Mesenchymal stem cell (in vitro differentiated cells and primary cell): ENCODE data around the gene TNS2.

Experiments used
- DNase-seq: peaks from one replicate; pipeline ENCODE4 v3.0.0-alpha.2; 2013
- H2AFZ ChIP-seq: one replicate; pipeline ENCODE4 v1.6.1; 2013; ENCODE audit warnings: low read depth, mild to moderate bottlenecking, control low read depth, inconsistent platforms, low read length, moderate library complexity
- H2AK5ac ChIP-seq: 2 replicates; pipeline ENCODE4 v1.6.1; 2013; ENCODE audit warnings: low read length, moderate library complexity, mild to moderate bottlenecking, inconsistent platforms; ENCODE audit not compliant: severe bottlenecking
- H2BK120ac ChIP-seq: one replicate; pipeline ENCODE4 v1.6.1; 2013; ENCODE audit warnings: low read depth, mild to moderate bottlenecking, inconsistent platforms, low read length, moderate library complexity
- H2BK12ac ChIP-seq, 2 experiments: one replicate each; pipeline ENCODE4 v1.6.1; 2013; ENCODE audit warnings: inconsistent platforms in 2 of 2, low read length in 2 of 2, mild to moderate bottlenecking in 2 of 2, moderate library complexity in 2 of 2, control low read depth in 1 of 2
- H2BK15ac ChIP-seq: one replicate; pipeline ENCODE4 v1.6.1; 2013; ENCODE audit warnings: mild to moderate bottlenecking, low read depth, inconsistent platforms; ENCODE audit not compliant: poor library complexity, severe bottlenecking
- H2BK5ac ChIP-seq: 2 replicates; pipeline ENCODE4 v1.6.1; 2013; ENCODE audit warnings: low read depth, mild to moderate bottlenecking, low read length, control low read depth, inconsistent platforms; ENCODE audit not compliant: poor library complexity, severe bottlenecking
- H3K14ac ChIP-seq, 2 experiments: one replicate each; pipeline ENCODE4 v1.6.1; 2013; ENCODE audit warnings: inconsistent platforms in 2 of 2, low read length in 2 of 2, control low read depth in 1 of 2, mild to moderate bottlenecking in 1 of 2, moderate library complexity in 1 of 2
- H3K18ac ChIP-seq, 2 experiments: one replicate each; pipeline ENCODE4 v1.6.1; 2013; ENCODE audit warnings: inconsistent platforms in 2 of 2, low read length in 2 of 2, control low read depth in 1 of 2, low read depth in 1 of 2, mild to moderate bottlenecking in 1 of 2
- H3K23ac ChIP-seq, 2 experiments: one replicate each; pipeline ENCODE4 v1.6.1; 2013; ENCODE audit warnings: inconsistent platforms in 2 of 2, low read length in 2 of 2, mild to moderate bottlenecking in 2 of 2, moderate library complexity in 2 of 2, control low read depth in 1 of 2
- H3K27ac ChIP-seq: 2 replicates; pipeline ENCODE4 v1.5.1; 2013; ENCODE audit warnings: mild to moderate bottlenecking, moderate library complexity, low read length, control low read depth, inconsistent platforms; ENCODE audit not compliant: poor library complexity, severe bottlenecking
- H3K27me3 ChIP-seq, 2 experiments: 2 replicates each; pipeline versions ENCODE4 v1.6.1 to v1.7.0; 2013; ENCODE audit warnings: low read length in 2 of 2, mild to moderate bottlenecking in 2 of 2, moderate library complexity in 2 of 2, control low read depth in 1 of 2, inconsistent platforms in 1 of 2; ENCODE audit not compliant: control insufficient read depth in 1 of 2, insufficient read depth in 1 of 2
- H3K36me3 ChIP-seq, 2 experiments: 2 replicates each; pipeline versions ENCODE4 v1.6.1 to v1.7.0; 2013; ENCODE audit warnings: low read length in 2 of 2, control low read depth in 1 of 2, inconsistent platforms in 1 of 2, low read depth in 1 of 2, mild to moderate bottlenecking in 1 of 2; ENCODE audit not compliant: insufficient read depth in 2 of 2, control insufficient read depth in 1 of 2
- H3K4ac ChIP-seq, 2 experiments: one replicate each; pipeline ENCODE4 v1.6.1; 2013; ENCODE audit warnings: inconsistent platforms in 2 of 2, low read length in 2 of 2, mild to moderate bottlenecking in 2 of 2, moderate library complexity in 2 of 2, control low read depth in 1 of 2, low read depth in 1 of 2
- H3K4me1 ChIP-seq: 2 replicates; pipeline ENCODE4 v1.6.1; 2013; ENCODE audit warnings: low read depth, low read length, control low read depth; ENCODE audit not compliant: control insufficient read depth, insufficient read depth
- H3K4me2 ChIP-seq: 2 replicates; pipeline ENCODE4 v1.6.1; 2013; ENCODE audit warnings: low read length, mild to moderate bottlenecking, inconsistent platforms; ENCODE audit not compliant: poor library complexity, severe bottlenecking
- H3K4me3 ChIP-seq, 2 experiments: 2 replicates each; pipeline versions ENCODE4 v1.5.1 to v1.7.0; 2013; ENCODE audit warnings: low read length in 2 of 2, mild to moderate bottlenecking in 2 of 2, control low read depth in 1 of 2, low read depth in 1 of 2; ENCODE audit not compliant: insufficient read depth in 1 of 2
- H3K79me1 ChIP-seq: replicated peaks from 2 replicates; pipeline ENCODE4 v1.6.1; 2013; ENCODE audit warnings: mild to moderate bottlenecking, control low read depth, low read length, inconsistent platforms; ENCODE audit not compliant: poor library complexity, severe bottlenecking
- H3K9ac ChIP-seq: 2 replicates; pipeline ENCODE4 v1.7.0; 2013; ENCODE audit warnings: mild to moderate bottlenecking, low read length, moderate library complexity
- H3K9me3 ChIP-seq: 2 replicates; pipeline ENCODE4 v1.7.0; 2013; ENCODE audit warnings: mild to moderate bottlenecking, low read length; ENCODE audit not compliant: control insufficient read depth
- H4K8ac ChIP-seq: one replicate; pipeline ENCODE4 v1.6.1; 2013; ENCODE audit warnings: inconsistent platforms, mild to moderate bottlenecking, low read length, moderate library complexity
- H4K91ac ChIP-seq: one replicate; pipeline ENCODE4 v1.6.1; 2013; ENCODE audit warnings: mild to moderate bottlenecking, low read length, inconsistent platforms
- WGBS: methylation state at CpG from one replicate; pipeline ENCODE4 v1.1.7; 2013; ENCODE audit warnings: mixed read lengths; 5-methylcytosine and 5-hydroxymethylcytosine counted together

TNS2 gene

DNA sequence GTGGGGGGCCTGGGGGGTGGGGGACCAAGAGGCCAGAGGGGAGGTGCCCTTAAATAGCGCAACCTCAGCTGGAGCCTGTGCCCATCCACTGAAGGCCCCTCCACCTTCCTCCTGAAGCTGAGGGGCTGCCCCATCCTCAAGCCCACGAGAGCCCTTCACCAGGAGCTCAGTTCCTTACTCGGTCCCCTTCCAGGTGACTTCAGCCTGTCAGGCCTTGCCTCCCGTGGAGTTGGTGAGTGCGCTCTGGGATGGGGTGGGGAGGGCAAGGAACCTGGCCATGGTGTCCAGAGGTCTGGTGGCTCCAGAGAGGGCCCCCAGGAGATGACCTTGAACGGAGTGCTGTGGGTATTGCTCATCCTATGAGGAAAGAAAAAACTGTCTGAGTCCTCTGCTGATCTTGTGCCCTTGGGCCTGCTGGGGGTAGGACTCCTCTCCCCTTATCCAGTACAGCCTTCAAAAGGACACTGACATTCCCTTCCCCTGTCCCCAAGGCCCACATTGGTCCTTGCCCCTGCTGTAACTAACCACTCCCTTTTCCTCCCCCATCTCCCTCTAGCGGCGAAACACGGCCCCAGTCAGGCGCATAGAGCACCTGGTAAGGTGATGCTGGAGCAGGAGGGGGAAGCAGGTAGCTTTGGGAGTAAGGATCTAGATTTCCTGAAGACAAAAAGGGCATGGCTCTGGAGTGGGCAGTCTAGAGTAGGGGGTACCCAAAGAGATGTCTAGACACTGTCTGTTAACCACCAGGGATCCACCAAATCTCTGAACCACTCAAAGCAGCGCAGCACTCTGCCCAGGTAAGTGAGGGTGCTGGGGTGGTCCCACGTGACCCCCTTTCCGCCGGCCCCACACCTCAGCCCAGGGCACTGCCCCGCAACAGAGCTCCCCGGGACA lies 3.6 kb downstream of the TNS2 start:
- peak overlapping the region; percentile 69 to 90 for H2BK12ac ChIP-seq
- H3K4me2 ChIP-seq = peak overlapping the region; percentile 87
- peak overlapping the region; percentile 35 for H3K27ac ChIP-seq
- H3K4me3 ChIP-seq = peak overlapping the region; percentile 58 to 77
- peak overlapping the region; percentile 45 for H2BK120ac ChIP-seq
- H4K8ac ChIP-seq = peak overlapping the region; percentile 74
- peak overlapping the region; percentile 76 for H2AK5ac ChIP-seq
- H3K4me1 ChIP-seq = peaks cover 59% of the 10 kb centered on the region
- peak; percentile 51 for DNase-seq
- H3K23ac ChIP-seq = no peak overlapping the region
- H3K14ac ChIP-seq = peak overlapping the region in 1 of 2 experiments; percentile 89
- WGBS = 53% methylated on average over 15 of the region's 16 CpGs
- peaks cover 10% of the 10 kb centered on the region for H3K79me1 ChIP-seq
- peaks cover 31 to 54% of the 10 kb centered on the region in 2 experiments for H3K36me3 ChIP-seq
- H2BK15ac ChIP-seq = peak overlapping the region; percentile 74
- peak overlapping the region; percentile 83 for H4K91ac ChIP-seq
- H3K9ac ChIP-seq = peak overlapping the region; percentile 64
- H3K27me3 ChIP-seq = no peaks in the 10 kb centered on the region
- H3K4ac ChIP-seq = peak overlapping the region; percentile 9 to 33
- H3K9me3 ChIP-seq = no peaks in the 10 kb centered on the region
- H3K18ac ChIP-seq = peak overlapping the region; percentile 50 to 75
- no peak overlapping the region for H2BK5ac ChIP-seq
- no peak overlapping the region for H2AFZ ChIP-seq

- Histone ChIP-seq H3K9me3 (no peaks in the 10 kb centered on the region), H2BK12ac (peak overlapping the region in 1 of 2 experiments; percentile 76), H3K4me3 (peak overlapping the region; percentile 58 to 77), H2BK5ac (no peak overlapping the region), H3K27me3 (no peaks in the 10 kb centered on the region), H3K14ac (peak overlapping the region in 1 of 2 experiments; percentile 35), H4K91ac (peak overlapping the region; percentile 55), H3K23ac (no peak overlapping the region), H3K36me3 (peaks cover 37 to 58% of the 10 kb centered on the region in 2 experiments), H2BK120ac (peak overlapping the region; percentile 45), H3K4ac (peak overlapping the region in 1 of 2 experiments; percentile 32), H2AFZ (no peak overlapping the region), H3K27ac (no peak overlapping the region), H3K4me2 (peak overlapping the region; percentile 87), H3K9ac (peak overlapping the region; percentile 68), H3K18ac (peak overlapping the region; percentile 46 to 71), H2BK15ac (peak overlapping the region; percentile 68), H3K4me1 (peaks cover 56% of the 10 kb centered on the region), H3K79me1 (peaks cover 10% of the 10 kb centered on the region), H4K8ac (peak overlapping the region; percentile 29), H2AK5ac (no peak overlapping the region)
- peak; percentile 89 for DNase-seq
- whole genome bisulfite sequencing = 20% methylated on average over 45 of the region's 48 CpGs
Measured at GRCh38 chr12:53054112-53054878, 4.4 kb downstream of the TNS2 start.

DNA sequence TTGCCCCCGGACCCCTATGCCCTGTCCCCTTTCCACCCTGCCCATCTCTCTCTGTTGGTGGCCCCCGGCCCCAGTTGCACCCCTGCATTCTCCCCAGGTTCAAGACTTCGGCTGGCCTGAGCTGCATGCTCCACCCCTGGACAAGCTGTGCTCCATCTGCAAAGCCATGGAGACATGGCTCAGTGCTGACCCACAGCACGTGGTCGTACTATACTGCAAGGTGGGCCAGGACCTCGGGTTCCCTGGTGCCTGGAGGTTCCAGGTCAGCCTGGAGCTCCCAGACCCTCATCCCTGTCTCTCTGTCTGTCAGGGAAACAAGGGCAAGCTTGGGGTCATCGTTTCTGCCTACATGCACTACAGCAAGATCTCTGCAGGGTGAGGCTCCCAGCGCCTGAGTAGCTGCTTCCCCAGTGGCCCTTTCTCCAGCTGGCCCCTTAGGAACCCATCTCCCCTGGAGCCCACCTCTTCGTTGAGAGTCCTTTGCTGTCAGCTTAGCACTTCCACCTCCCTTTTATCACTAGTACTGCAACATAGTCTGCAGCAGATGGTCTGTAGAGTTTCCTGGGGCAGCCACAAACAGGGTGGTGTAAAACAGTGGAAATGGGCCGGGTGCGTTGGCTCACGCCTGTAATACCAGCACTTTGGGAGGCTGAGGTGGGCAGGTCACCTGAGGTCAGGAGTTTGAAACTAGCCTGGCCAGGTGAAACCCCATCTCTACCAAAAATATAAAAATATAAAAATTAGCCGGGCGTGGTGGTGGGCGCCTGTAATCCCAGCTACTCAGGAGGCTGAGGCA lies 5.8 kb downstream of the TNS2 start:
- H3K4me3 ChIP-seq = no peak overlapping the region
- no peak overlapping the region for H3K23ac ChIP-seq
- peaks cover 48% of the 10 kb centered on the region for H3K4me1 ChIP-seq
- H4K91ac ChIP-seq = no peak overlapping the region
- no peaks in the 10 kb centered on the region for H3K27me3 ChIP-seq
- H3K4me2 ChIP-seq = no peak overlapping the region
- H2AFZ ChIP-seq = no peak overlapping the region
- H2BK5ac ChIP-seq = no peak overlapping the region
- H3K36me3 ChIP-seq = peaks cover 51 to 72% of the 10 kb centered on the region in 2 experiments
- H3K27ac ChIP-seq = no peak overlapping the region
- no peak for DNase-seq
- H2BK15ac ChIP-seq = no peak overlapping the region
- H3K9ac ChIP-seq = peak overlapping the region; percentile 68
- peak overlapping the region in 1 of 2 experiments; percentile 34 for H3K18ac ChIP-seq
- no peak overlapping the region for H4K8ac ChIP-seq
- H3K4ac ChIP-seq = no peak overlapping the region
- 97% methylated on average over 14 of the region's 15 CpGs for WGBS
- H3K79me1 ChIP-seq = peaks cover 10% of the 10 kb centered on the region
- no peaks in the 10 kb centered on the region for H3K9me3 ChIP-seq
- H3K14ac ChIP-seq = peak overlapping the region in 1 of 2 experiments; percentile 0
- no peak overlapping the region for H2BK120ac ChIP-seq
- H2BK12ac ChIP-seq = no peak overlapping the region
- no peak overlapping the region for H2AK5ac ChIP-seq
